ENCODE results near the gene NLK. TPM values are rescaled to one million over a fixed set of nuclear protein-coding genes. Genes with fewer than 3 reads are reported as not detected.
"Not testable (repeated sequence)": the region's sequence is repeated elsewhere in the genome, so short reads cannot be mapped to it uniquely, and the experiment has no call there.

Gene NLK
- total RNA-seq, 1 experiment from 2014 or later = 31.8 TPM

DNA sequence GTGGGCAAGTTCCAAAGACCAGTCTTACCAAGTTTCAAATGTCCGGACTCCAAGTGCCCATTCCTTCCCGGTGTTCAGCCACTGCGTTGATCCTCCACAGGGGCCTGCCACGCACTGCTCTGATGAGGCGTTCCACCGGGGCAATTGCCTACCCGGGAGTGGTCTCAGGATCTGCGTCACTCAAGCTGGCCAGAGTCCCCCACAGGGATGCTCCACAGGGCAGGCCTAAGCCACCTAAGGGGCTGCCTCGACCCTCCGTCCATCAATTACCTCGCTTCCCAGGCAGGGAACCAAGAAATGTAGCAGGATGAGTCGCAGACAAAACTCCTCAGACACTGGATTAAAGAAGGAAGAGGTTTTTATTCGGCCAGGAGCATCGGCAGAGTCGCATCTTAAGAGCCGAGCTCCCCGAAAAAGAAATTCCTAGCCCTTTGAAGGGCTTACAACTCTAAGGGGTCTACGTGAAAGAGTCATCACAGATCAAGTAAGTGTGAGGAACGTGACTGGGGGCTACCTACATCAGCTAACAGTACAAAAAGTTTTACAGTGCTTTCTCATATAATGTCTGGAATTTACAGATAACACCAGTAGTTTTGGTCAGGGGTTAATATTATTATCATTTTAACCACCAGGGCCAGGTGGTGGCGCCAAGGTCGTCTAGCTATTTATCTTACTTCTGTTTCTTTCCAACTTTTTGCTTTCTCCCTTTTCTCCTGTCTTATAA lies 196.2 kb downstream of the NLK start:
- H2AFZ ChIP-seq (ENCODE audit: low read length); DNase-seq; H3K9me3 ChIP-seq (ENCODE audit: control insufficient read depth, low read depth, low read length); H3K27ac Mint-ChIP-seq; H3K14ac ChIP-seq (ENCODE audit: insufficient read depth, low read length); H2BK120ac ChIP-seq (ENCODE audit: low read depth, low read length, poor library complexity, severe bottlenecking); H3K4me2 ChIP-seq (ENCODE audit: insufficient read depth, insufficient read length, low read length); H3K9ac ChIP-seq (ENCODE audit: extremely low read depth, insufficient read length, low read length); H4K91ac ChIP-seq (ENCODE audit: insufficient read length, low read depth, low read length); H2AK5ac ChIP-seq (ENCODE audit: insufficient read length, low read length); H3K23ac ChIP-seq (ENCODE audit: insufficient read length, low read depth, low read length); H3K18ac ChIP-seq (ENCODE audit: insufficient read length, low read depth, low read length); H3K56ac ChIP-seq (ENCODE audit: insufficient read length, low read depth, low read length); H3K23me2 ChIP-seq (ENCODE audit: insufficient read length, low read depth, low read length, poor library complexity, severe bottlenecking); H4K5ac ChIP-seq (ENCODE audit: insufficient read length, low read depth, low read length); H2BK5ac ChIP-seq (ENCODE audit: insufficient read length, low read length); H4K20me1 ChIP-seq (ENCODE audit: control insufficient read depth, insufficient read depth, insufficient read length); H3T11ph ChIP-seq (ENCODE audit: low read length); H3K27ac ChIP-seq (ENCODE audit: insufficient read length, low read depth, low read length); H3K27me3 Mint-ChIP-seq (ENCODE audit: low read depth); H3K36me3 Mint-ChIP-seq (ENCODE audit: insufficient read depth in 1 of 3, low read depth in 3 of 3); H3K9me3 Mint-ChIP-seq; H3K27me3 ChIP-seq (ENCODE audit: insufficient read depth, low read length); H3K79me2 ChIP-seq (ENCODE audit: insufficient read depth, low read length); H2BK15ac ChIP-seq (ENCODE audit: low read depth, low read length); H2BK12ac ChIP-seq (ENCODE audit: insufficient read length, low read depth, low read length); H2BK20ac ChIP-seq (ENCODE audit: low read depth, low read length, poor library complexity, severe bottlenecking); H3K4me1 ChIP-seq (ENCODE audit: insufficient read depth, low read length); H3K4me3 Mint-ChIP-seq; H3K79me1 ChIP-seq (ENCODE audit: insufficient read depth, low read depth, low read length, poor library complexity, severe bottlenecking); H3K4ac ChIP-seq (ENCODE audit: low read depth, low read length); H4K8ac ChIP-seq (replicated peaks; ENCODE audit: insufficient read length, low read depth, low read length): not testable (repeated sequence)
- WGBS (ENCODE audit: extremely low coverage, insufficient read length, low lambda C conversion rate) = no CpG with 5 or more reads among the region's 21 CpGs
- peaks cover 27 to 30% of the 10 kb centered on the region in 2 experiments for H3K4me1 Mint-ChIP-seq

Measured in H9 (cell line).